ENCODE data around the gene CC2D2A.

DNA sequence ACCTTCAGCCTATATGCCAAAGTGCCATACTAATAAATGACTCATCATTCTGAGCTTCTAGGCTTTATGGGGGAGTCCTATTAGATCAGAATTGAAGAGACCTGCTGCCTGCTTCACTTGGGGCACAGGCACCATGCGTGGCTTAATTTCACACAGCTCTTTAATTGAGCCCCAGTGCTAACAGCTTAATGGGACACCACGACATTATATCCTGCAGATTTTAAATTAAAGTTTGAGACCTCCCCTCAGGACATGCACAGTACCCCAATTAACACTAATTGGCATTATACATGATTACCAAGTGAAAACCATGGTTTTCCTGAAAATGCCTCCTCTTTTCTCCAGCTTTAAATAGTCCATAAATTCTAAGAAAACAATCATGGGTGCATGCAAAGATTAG is 35.0 kb upstream of the CC2D2A start:
- TF ChIP-seq, protein P1, sequence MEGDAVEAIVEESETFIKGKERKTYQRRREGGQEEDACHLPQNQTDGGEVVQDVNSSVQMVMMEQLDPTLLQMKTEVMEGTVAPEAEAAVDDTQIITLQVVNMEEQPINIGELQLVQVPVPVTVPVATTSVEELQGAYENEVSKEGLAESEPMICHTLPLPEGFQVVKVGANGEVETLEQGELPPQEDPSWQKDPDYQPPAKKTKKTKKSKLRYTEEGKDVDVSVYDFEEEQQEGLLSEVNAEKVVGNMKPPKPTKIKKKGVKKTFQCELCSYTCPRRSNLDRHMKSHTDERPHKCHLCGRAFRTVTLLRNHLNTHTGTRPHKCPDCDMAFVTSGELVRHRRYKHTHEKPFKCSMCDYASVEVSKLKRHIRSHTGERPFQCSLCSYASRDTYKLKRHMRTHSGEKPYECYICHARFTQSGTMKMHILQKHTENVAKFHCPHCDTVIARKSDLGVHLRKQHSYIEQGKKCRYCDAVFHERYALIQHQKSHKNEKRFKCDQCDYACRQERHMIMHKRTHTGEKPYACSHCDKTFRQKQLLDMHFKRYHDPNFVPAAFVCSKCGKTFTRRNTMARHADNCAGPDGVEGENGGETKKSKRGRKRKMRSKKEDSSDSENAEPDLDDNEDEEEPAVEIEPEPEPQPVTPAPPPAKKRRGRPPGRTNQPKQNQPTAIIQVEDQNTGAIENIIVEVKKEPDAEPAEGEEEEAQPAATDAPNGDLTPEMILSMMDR (IDR thresholded peaks at IDR 0.05; ENCODE audit: poor library complexity, severe bottlenecking): no peak
- TF ChIP-seq EP300 (conservative IDR thresholded peaks at IDR 0.05; ENCODE audit: poor library complexity, severe bottlenecking) (no peak), POLR2AphosphoS5 (IDR thresholded peaks at IDR 0.05) (no peak), EZH2 (IDR thresholded peaks at IDR 0.05; ENCODE audit: borderline replicate concordance, insufficient read depth, low read length, poor library complexity, severe bottlenecking) (no peak), RAD21 (conservative IDR thresholded peaks at IDR 0.05) (no peak), REST (IDR thresholded peaks at IDR 0.05; ENCODE audit: borderline replicate concordance) (no peak), TAF1 (IDR thresholded peaks at IDR 0.05; ENCODE audit: low read depth) (no peak), MXI1 (conservative IDR thresholded peaks at IDR 0.05; ENCODE audit: poor library complexity, severe bottlenecking) (no peak), SMC3 (conservative IDR thresholded peaks at IDR 0.05; ENCODE audit: poor library complexity) (no peak)

Measured in neural cell (in vitro differentiated cells).